Endodermal cell (in vitro differentiated cells): ENCODE data around the gene PRTG. TPM values are rescaled to one million over a fixed set of nuclear protein-coding genes. Genes with fewer than 3 reads are reported as not detected.
"Not testable (repeated sequence)": the region's sequence is repeated elsewhere in the genome, so short reads cannot be mapped to it uniquely, and the experiment has no call there.

Experiments
- DNase-seq: peaks from one replicate; pipeline ENCODE4 v3.0.0-alpha.2; 2017
- H3K27ac ChIP-seq: 2 replicates; pipeline ENCODE4 v1.5.1; 2013; ENCODE audit warnings: mild to moderate bottlenecking, low read depth, low read length, moderate library complexity
- H3K27me3 ChIP-seq: 2 replicates; pipeline ENCODE4 v1.6.1; 2013; ENCODE audit warnings: mild to moderate bottlenecking, low read length, moderate library complexity; ENCODE audit not compliant: insufficient read depth, control insufficient read depth, poor library complexity, severe bottlenecking
- H3K36me3 ChIP-seq: 2 replicates; pipeline ENCODE4 v1.7.0; 2013; ENCODE audit warnings: mild to moderate bottlenecking, low read length, moderate library complexity; ENCODE audit not compliant: control insufficient read depth, insufficient read depth
- H3K4me1 ChIP-seq: one replicate; pipeline ENCODE4 v1.7.0; 2013; ENCODE audit warnings: low read length; ENCODE audit not compliant: control insufficient read depth, insufficient read depth
- H3K4me3 ChIP-seq: 2 replicates; pipeline ENCODE4 v1.5.1; 2013; ENCODE audit warnings: mild to moderate bottlenecking, low read length, moderate library complexity
- H3K9ac ChIP-seq: 2 replicates; pipeline ENCODE4 v1.6.1; 2013; ENCODE audit warnings: mild to moderate bottlenecking, low read length, moderate library complexity; ENCODE audit not compliant: poor library complexity, severe bottlenecking; ENCODE audit errors: extremely low read depth
- H3K9me3 ChIP-seq: 2 replicates; pipeline ENCODE4 v1.6.1; 2013; ENCODE audit warnings: mild to moderate bottlenecking, low read length, moderate library complexity; ENCODE audit not compliant: control insufficient read depth
- H3K27ac Mint-ChIP-seq: 2 replicates; pipeline ENCODE4 v1.8.0; 2020; ENCODE audit warnings: mixed read lengths
- H3K27me3 Mint-ChIP-seq: 2 replicates; pipeline ENCODE4 v1.8.0; 2021; ENCODE audit warnings: mild to moderate bottlenecking, mixed read lengths; ENCODE audit not compliant: insufficient read depth
- H3K36me3 Mint-ChIP-seq: 2 replicates; pipeline ENCODE4 v1.8.0; 2020; ENCODE audit warnings: low read depth, mixed read lengths
- H3K4me1 Mint-ChIP-seq: 2 replicates; pipeline ENCODE4 v1.8.0; 2020; ENCODE audit warnings: mixed read lengths
- H3K4me3 Mint-ChIP-seq: 2 replicates; pipeline ENCODE4 v1.8.0; 2020; ENCODE audit warnings: mild to moderate bottlenecking, moderate library complexity, mixed read lengths
- H3K9me3 Mint-ChIP-seq: 2 replicates; pipeline ENCODE4 v1.8.0; 2020; ENCODE audit warnings: mild to moderate bottlenecking, mixed read lengths
- CTCF ChIP-seq: fragments of 200-600 bp; sonication (generic); conservative IDR thresholded peaks from 2 replicates; pipeline ENCODE4 v1.5.0; 2021; ENCODE audit warnings: antibody characterized with exemption, mild to moderate bottlenecking
- WGBS, 2 experiments: methylation state at CpG; one replicate each; pipeline versions ENCODE4 v1.1.5 to v1.1.7; 2013; ENCODE audit warnings: missing lambda C conversion rate in 2 of 2, mixed read lengths in 1 of 2; ENCODE audit not compliant: insufficient coverage in 1 of 2, insufficient read length in 1 of 2; 5-methylcytosine and 5-hydroxymethylcytosine counted together
- total RNA-seq, 2 donors: library from RNA; stranded (reverse); fragmentation: NEBNext Ultra II Directional in 1 of 2; extraction: Animal tissue kit (Norgen Biotek cat#: 25700) in 1 of 2; gene quantifications; 2 replicates in 1 of 2; 3 replicates in 1 of 2; pipeline ENCODE4 v1.2.1, GENCODE V29; 2021

The PRTG gene
- total RNA-seq, 2 donors from 2014 or later, result 32.6 to 51.5 TPM

- no peaks in the 10 kb centered on the region for H3K4me1 Mint-ChIP-seq
- TF ChIP-seq CTCF, result no peak
- no peak overlapping the region for H3K9ac ChIP-seq
- no peak for DNase-seq
- no peak overlapping the region for H3K27ac ChIP-seq
- H3K4me1 ChIP-seq, result no peaks in the 10 kb centered on the region
- no peaks in the 10 kb centered on the region for H3K9me3 ChIP-seq
- no peak overlapping the region for H3K4me3 Mint-ChIP-seq
- no peaks in the 10 kb centered on the region for H3K9me3 Mint-ChIP-seq
- peaks cover 19% of the 10 kb centered on the region for H3K27me3 Mint-ChIP-seq
- 94 to 98% methylated on average over 6 of the region's 6 CpGs for WGBS, 2 experiments
- H3K36me3 ChIP-seq, result no peaks in the 10 kb centered on the region
- no peaks in the 10 kb centered on the region for H3K36me3 Mint-ChIP-seq
- no peaks in the 10 kb centered on the region for H3K27me3 ChIP-seq
- H3K4me3 ChIP-seq, result no peak overlapping the region
- H3K27ac Mint-ChIP-seq, result no peak overlapping the region
Measured at GRCh38 chr15:55764398-55764797, 21.4 kb upstream of the PRTG start.

- Mint-ChIP-seq H3K36me3 (no peaks in the 10 kb centered on the region), H3K4me1 (peaks cover 2% of the 10 kb centered on the region), H3K9me3 (no peaks in the 10 kb centered on the region), H3K27ac (no peak overlapping the region), H3K27me3 (peaks cover 29% of the 10 kb centered on the region), H3K4me3 (no peak overlapping the region)
- H3K4me3 ChIP-seq, result no peak overlapping the region
- 88% methylated on average over 11 to 13 of the region's 13 CpGs for WGBS, 2 experiments
- H3K4me1 ChIP-seq, result no peaks in the 10 kb centered on the region
- H3K9ac ChIP-seq, result no peak overlapping the region
- TF ChIP-seq CTCF, result no peak
- no peaks in the 10 kb centered on the region for H3K9me3 ChIP-seq
- H3K36me3 ChIP-seq, result no peaks in the 10 kb centered on the region
- no peak overlapping the region for H3K27ac ChIP-seq
- DNase-seq, result no peak
- peaks cover 6% of the 10 kb centered on the region for H3K27me3 ChIP-seq
Measured at GRCh38 chr15:55758580-55758986, 15.6 kb upstream of the PRTG start.

DNA sequence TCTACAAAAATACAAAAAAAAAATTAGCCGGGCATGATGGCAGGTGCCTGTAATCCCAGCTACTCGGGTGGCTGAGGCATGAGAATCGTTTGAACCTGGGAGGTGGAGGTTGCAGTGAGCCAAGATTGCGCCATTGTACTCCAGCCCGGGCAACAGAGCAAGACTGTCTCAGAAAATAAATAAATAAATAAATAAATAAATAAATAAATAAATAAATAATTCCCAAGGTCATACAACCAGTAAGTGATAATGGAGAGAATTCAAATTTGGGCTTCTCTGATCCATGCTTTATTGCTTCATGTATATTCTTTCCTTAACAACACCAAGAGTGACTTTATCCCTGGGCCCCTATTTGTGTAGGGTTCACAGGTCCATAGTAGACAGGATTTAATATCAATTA is 10.5 kb upstream of the PRTG start:
- WGBS, 2 experiments, result 92 to 100% methylated on average over 3 of the region's 5 CpGs
- H3K27ac ChIP-seq, DNase-seq, H3K4me3 ChIP-seq, H3K36me3 ChIP-seq, H3K4me1 Mint-ChIP-seq, H3K9ac ChIP-seq, H3K27ac Mint-ChIP-seq, H3K9me3 ChIP-seq, H3K4me1 ChIP-seq, H3K4me3 Mint-ChIP-seq, H3K9me3 Mint-ChIP-seq, H3K36me3 Mint-ChIP-seq: not testable (repeated sequence)
- peaks cover 48% of the 10 kb centered on the region for H3K27me3 ChIP-seq
- peaks cover 70% of the 10 kb centered on the region for H3K27me3 Mint-ChIP-seq

- H3K36me3 ChIP-seq, result no peaks in the 10 kb centered on the region
- H3K4me3 ChIP-seq, result no peak overlapping the region
- no peak overlapping the region for H3K27ac ChIP-seq
- Mint-ChIP-seq H3K36me3 (no peaks in the 10 kb centered on the region), H3K27me3 (peaks cover 89% of the 10 kb centered on the region), H3K4me3 (no peak overlapping the region), H3K27ac (no peak overlapping the region), H3K9me3 (no peaks in the 10 kb centered on the region), H3K4me1 (peaks cover 2% of the 10 kb centered on the region)
- DNase-seq, result no peak
- WGBS, 2 experiments, result 94 to 100% methylated on average over 2 of the region's 2 CpGs
- no peak overlapping the region for H3K9ac ChIP-seq
- H3K9me3 ChIP-seq, result no peaks in the 10 kb centered on the region
- H3K4me1 ChIP-seq, result no peaks in the 10 kb centered on the region
- peaks cover 67% of the 10 kb centered on the region for H3K27me3 ChIP-seq
- no peak for TF ChIP-seq CTCF
Measured at GRCh38 chr15:55750706-55751105, 7.8 kb upstream of the PRTG start.
